GM13977 (cell line): ENCODE results near the gene TYW5.

Source experiments
- DNase-seq: peaks from one replicate; pipeline ENCODE4 v3.0.0; 2012; ENCODE audit warnings: low spot score
- in situ Hi-C: fragments of 300-500 bp; cut with MboI; formaldehyde crosslinking; loops from one replicate; pipeline ENCODE4 v1.12.0; 2022; ENCODE audit warnings: low sequenced_read_pairs, low pct_unique_long_range_greater_than_20kb, mixed read lengths, inconsistent platforms; ENCODE audit not compliant: unreplicated experiment
- TF ChIP-seq, protein P1 (sequence below): IDR thresholded peaks from 2 replicates; pipeline ENCODE4 v1.5.1; 2012; ENCODE audit warnings: mild to moderate bottlenecking, control low read depth; ENCODE audit not compliant: insufficient read depth; ENCODE audit errors: extremely low read depth, missing control alignments

Gene TYW5, protein sequence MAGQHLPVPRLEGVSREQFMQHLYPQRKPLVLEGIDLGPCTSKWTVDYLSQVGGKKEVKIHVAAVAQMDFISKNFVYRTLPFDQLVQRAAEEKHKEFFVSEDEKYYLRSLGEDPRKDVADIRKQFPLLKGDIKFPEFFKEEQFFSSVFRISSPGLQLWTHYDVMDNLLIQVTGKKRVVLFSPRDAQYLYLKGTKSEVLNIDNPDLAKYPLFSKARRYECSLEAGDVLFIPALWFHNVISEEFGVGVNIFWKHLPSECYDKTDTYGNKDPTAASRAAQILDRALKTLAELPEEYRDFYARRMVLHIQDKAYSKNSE

DNA sequence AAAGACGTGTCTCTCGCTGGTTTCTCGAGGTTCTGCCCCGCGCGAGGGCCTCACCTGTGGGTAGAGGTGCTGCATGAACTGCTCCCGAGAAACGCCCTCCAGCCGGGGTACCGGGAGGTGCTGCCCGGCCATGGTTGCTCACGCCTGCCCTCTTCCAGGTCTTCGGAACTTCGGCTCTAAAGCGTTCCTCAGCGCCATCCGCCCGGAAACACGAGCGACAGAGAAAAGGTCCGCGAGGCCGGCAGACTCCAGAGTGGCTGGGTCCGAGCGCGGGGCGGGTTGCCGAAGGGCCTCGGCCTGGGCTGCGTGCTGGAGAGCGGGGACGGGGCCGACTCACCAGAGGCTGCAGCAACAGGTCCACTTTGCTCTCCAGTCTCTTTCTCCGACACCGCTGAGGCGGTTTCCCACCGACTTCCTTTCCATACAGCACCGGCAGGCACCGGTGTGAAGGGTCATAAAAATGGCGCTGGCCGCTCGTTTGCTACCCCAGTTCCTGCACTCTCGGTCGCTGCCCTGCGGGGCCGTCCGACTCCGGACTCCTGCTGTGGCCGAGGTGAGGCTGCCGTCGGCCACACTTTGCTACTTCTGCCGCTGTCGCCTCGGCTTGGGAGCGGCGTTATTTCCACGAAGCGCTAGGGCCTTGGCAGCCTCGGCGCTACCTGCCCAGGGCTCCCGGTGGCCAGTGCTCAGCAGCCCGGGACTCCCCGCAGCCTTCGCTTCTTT is at the start of gene TYW5, which contains the start of gene MAIP1:
TYW5 (minus strand) TSS at position 153 of the 723 bp plus-strand sequence; CDS start at position 132, 21 bp downstream.
MAIP1 (plus strand) TSS at position 244 of the 723 bp plus-strand sequence; CDS start at position 461, 217 bp downstream.
- peak; percentile 83 for DNase-seq
- TF ChIP-seq, protein P1, sequence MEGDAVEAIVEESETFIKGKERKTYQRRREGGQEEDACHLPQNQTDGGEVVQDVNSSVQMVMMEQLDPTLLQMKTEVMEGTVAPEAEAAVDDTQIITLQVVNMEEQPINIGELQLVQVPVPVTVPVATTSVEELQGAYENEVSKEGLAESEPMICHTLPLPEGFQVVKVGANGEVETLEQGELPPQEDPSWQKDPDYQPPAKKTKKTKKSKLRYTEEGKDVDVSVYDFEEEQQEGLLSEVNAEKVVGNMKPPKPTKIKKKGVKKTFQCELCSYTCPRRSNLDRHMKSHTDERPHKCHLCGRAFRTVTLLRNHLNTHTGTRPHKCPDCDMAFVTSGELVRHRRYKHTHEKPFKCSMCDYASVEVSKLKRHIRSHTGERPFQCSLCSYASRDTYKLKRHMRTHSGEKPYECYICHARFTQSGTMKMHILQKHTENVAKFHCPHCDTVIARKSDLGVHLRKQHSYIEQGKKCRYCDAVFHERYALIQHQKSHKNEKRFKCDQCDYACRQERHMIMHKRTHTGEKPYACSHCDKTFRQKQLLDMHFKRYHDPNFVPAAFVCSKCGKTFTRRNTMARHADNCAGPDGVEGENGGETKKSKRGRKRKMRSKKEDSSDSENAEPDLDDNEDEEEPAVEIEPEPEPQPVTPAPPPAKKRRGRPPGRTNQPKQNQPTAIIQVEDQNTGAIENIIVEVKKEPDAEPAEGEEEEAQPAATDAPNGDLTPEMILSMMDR: peak; percentile 18
- in situ Hi-C loops: no loop called here

GRCh38 chr2:200003444-200003843 is 48.2 kb upstream of the TYW5 start:
- no peak for DNase-seq
- in situ Hi-C loops: no loop called here
- TF ChIP-seq, protein P1: no peak

GRCh38 chr2:200000444-200001163 is 45.3 kb upstream of the TYW5 start:
- no peak for DNase-seq
- in situ Hi-C loops: no loop called here
- TF ChIP-seq, protein P1: no peak

DNA sequence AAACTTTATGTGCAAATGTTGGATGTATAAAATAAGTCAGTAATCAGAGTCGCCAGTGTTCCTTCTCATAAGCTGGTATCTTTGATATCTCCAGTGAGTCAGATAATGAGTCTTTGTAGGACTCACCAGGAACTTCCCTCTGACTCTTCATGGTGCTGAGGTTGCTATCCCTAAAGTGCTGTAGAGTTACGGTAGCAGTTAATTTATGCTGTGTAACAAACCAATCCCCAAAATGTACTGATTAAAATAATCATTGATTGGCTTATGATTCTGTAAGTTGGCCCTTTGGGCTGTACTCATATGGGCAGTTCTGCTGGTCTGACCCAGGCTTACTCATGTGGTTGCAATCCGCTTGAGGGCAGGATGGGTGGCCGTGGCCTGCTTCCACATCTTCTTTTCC is 43.9 kb upstream of the TYW5 start:
- DNase-seq: no peak
- TF ChIP-seq, protein P1: no peak
- in situ Hi-C loops: no loop called here

- no peak for DNase-seq
- TF ChIP-seq, protein P1: no peak
- in situ Hi-C loops: no loop called here
Observed at GRCh38 chr2:199997296-199997695, 42.0 kb upstream of the TYW5 start.

GRCh38 chr2:199994896-199995295 is 39.6 kb upstream of the TYW5 start:
- TF ChIP-seq, protein P1: no peak
- DNase-seq: no peak
- in situ Hi-C loops: no loop called here
